Nephron progenitor cell (in vitro differentiated cells): ENCODE measurements around the gene UBXN7.

Experiments
- DNase-seq: peaks from one replicate; pipeline ENCODE4 v3.0.0; 2021
- H3K27ac Mint-ChIP-seq: 2 replicates; pipeline ENCODE4 v1.8.0; 2021; ENCODE audit warnings: mild to moderate bottlenecking, moderate library complexity, mixed read lengths
- H3K27me3 Mint-ChIP-seq: 2 replicates; pipeline ENCODE4 v1.8.0; 2021; ENCODE audit warnings: mild to moderate bottlenecking, low read depth, mixed read lengths; ENCODE audit not compliant: poor library complexity
- H3K36me3 Mint-ChIP-seq: 2 replicates; pipeline ENCODE4 v1.8.0; 2021; ENCODE audit warnings: low read depth, mixed read lengths
- H3K4me1 Mint-ChIP-seq: 2 replicates; pipeline ENCODE4 v1.8.0; 2021; ENCODE audit warnings: mixed read lengths
- H3K4me3 Mint-ChIP-seq: 2 replicates; pipeline ENCODE4 v1.8.0; 2021; ENCODE audit warnings: mild to moderate bottlenecking, moderate library complexity, mixed read lengths
- H3K9me3 Mint-ChIP-seq: 2 replicates; pipeline ENCODE4 v1.8.0; 2021; ENCODE audit warnings: mild to moderate bottlenecking, moderate library complexity, mixed read lengths
- TF ChIP-seq, protein P1 (sequence below): fragments of 200-600 bp; sonication (generic); IDR thresholded peaks from 2 replicates; pipeline ENCODE4 v1.5.0; 2021; ENCODE audit warnings: antibody characterized with exemption

The UBXN7 gene

DNA sequence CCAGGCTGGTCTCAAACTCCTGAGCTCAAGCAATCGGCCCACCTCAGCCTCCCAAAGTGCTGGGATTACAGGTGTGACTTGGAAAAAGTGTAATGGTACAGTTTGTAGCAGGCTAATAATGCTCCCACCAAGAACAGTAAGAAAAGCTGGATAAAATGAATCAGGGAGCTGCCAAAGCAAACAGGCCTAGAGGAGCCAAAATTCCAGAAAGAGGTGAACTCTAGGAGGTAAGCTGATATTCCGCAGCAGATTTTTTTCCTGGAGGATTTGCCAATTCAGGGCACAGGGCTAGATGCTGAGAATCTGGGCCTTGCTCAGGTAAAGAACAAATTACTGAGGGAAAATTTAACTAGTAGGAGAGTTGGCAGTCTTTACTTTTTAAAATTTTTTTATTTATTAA lies 133.7 kb downstream of the UBXN7 start:
- H3K9me3 Mint-ChIP-seq = no peaks in the 10 kb centered on the region
- H3K36me3 Mint-ChIP-seq = peaks cover 48% of the 10 kb centered on the region
- H3K4me3 Mint-ChIP-seq = no peak overlapping the region
- no peaks in the 10 kb centered on the region for H3K4me1 Mint-ChIP-seq
- TF ChIP-seq, protein P1, sequence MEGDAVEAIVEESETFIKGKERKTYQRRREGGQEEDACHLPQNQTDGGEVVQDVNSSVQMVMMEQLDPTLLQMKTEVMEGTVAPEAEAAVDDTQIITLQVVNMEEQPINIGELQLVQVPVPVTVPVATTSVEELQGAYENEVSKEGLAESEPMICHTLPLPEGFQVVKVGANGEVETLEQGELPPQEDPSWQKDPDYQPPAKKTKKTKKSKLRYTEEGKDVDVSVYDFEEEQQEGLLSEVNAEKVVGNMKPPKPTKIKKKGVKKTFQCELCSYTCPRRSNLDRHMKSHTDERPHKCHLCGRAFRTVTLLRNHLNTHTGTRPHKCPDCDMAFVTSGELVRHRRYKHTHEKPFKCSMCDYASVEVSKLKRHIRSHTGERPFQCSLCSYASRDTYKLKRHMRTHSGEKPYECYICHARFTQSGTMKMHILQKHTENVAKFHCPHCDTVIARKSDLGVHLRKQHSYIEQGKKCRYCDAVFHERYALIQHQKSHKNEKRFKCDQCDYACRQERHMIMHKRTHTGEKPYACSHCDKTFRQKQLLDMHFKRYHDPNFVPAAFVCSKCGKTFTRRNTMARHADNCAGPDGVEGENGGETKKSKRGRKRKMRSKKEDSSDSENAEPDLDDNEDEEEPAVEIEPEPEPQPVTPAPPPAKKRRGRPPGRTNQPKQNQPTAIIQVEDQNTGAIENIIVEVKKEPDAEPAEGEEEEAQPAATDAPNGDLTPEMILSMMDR = no peak
- no peak for DNase-seq
- peaks cover 4% of the 10 kb centered on the region for H3K27me3 Mint-ChIP-seq
- H3K27ac Mint-ChIP-seq = peak overlapping the region; percentile 61
